ENCODE data around the gene SERINC2. TPM values are rescaled to one million over a fixed set of nuclear protein-coding genes. Genes with fewer than 3 reads are reported as not detected.

The SERINC2 gene
- total and polyA plus RNA-seq, 5 donors from 2014 or later = 0.08 TPM; not detected in 4

- no peak overlapping the region for H3K27ac ChIP-seq (ENCODE audit: insufficient read depth, low read length, poor library complexity, severe bottlenecking)
- Mint-ChIP-seq H3K27me3 (peaks cover 18% of the 10 kb centered on the region), H3K4me1 (peaks cover 0 to 12% (median 6%) of the 10 kb centered on the region in 4 donors), H3K36me3 (no peaks in the 10 kb centered on the region), H3K9me3 (peaks cover 0 to 9% (median 2%) of the 10 kb centered on the region in 7 donors), H3K27ac (peak overlapping the region in 1 of 3 donors; percentile 9), H3K4me3 (no peak overlapping the region)
- no peaks in the 10 kb centered on the region for H3K27me3 ChIP-seq (ENCODE audit: control insufficient read depth, insufficient read depth, low read length)
- DNase-seq = no peak
- H3K36me3 ChIP-seq (ENCODE audit: control insufficient read depth, insufficient read depth, low read length) = no peaks in the 10 kb centered on the region
- H3K4me3 ChIP-seq (ENCODE audit: low read depth, low read length) = no peak overlapping the region
- H3K9me3 ChIP-seq (ENCODE audit: control insufficient read depth in 2 of 2, low read length in 2 of 2) = no peaks in the 10 kb centered on the region
- no peaks in the 10 kb centered on the region for H3K4me1 ChIP-seq (ENCODE audit: control insufficient read depth, insufficient read depth, low read length, poor library complexity, severe bottlenecking)
- peak in 1 of 2 donors; percentile 40 for ATAC-seq (ENCODE audit: low read depth in 2 of 2)
Observed at GRCh38 chr1:31483012-31483946, 70.3 kb downstream of the SERINC2 start.

Other genes starting within 250 kb of the SERINC2 start
- not detected for gene NKAIN1, start 173.3 kb upstream of the SERINC2 start, total RNA-seq
- not detected for gene NKAIN1, start 173.3 kb upstream of the SERINC2 start, polyA plus RNA-seq
- gene SNRNP40, start 116.4 kb upstream of the SERINC2 start, total RNA-seq = 48.3 TPM
- gene SNRNP40, start 116.4 kb upstream of the SERINC2 start, polyA plus RNA-seq = 100 to 1,000 TPM; 102 to 128 (median 109) TPM
- 14.3 TPM for gene ZCCHC17, start 116.2 kb upstream of the SERINC2 start, total RNA-seq
- gene ZCCHC17, start 116.2 kb upstream of the SERINC2 start, polyA plus RNA-seq = 10 to 100 TPM; 43.5 to 58.6 (median 48.4) TPM
- gene FABP3, start 40.1 kb upstream of the SERINC2 start, total RNA-seq = not detected
- not detected for gene FABP3, start 40.1 kb upstream of the SERINC2 start, polyA plus RNA-seq
- gene TINAGL1, start 163.3 kb downstream of the SERINC2 start, total RNA-seq = not detected
- not detected for gene TINAGL1, start 163.3 kb downstream of the SERINC2 start, polyA plus RNA-seq
- not detected for gene HCRTR1, start 204.5 kb downstream of the SERINC2 start, total RNA-seq
- gene HCRTR1, start 204.5 kb downstream of the SERINC2 start, polyA plus RNA-seq = not detected
- 58.8 TPM for gene PEF1, start 231.7 kb downstream of the SERINC2 start, total RNA-seq
- gene PEF1, start 231.7 kb downstream of the SERINC2 start, polyA plus RNA-seq = 100 to 1,000 TPM in 2 of 4 donors, 10 to 100 TPM in 2; 94.2 to 108 (median 101) TPM